HG03280 (cell line): ENCODE results near the gene RFX2.
"Not testable (repeated sequence)": the region's sequence is repeated elsewhere in the genome, so short reads cannot be mapped to it uniquely, and the experiment has no call there.

Experiments
- ATAC-seq: cut with Tn5 transposase; IDR thresholded peaks from one replicate; pipeline ENCODE4 v1.9.1; 2021; ENCODE audit warnings: mild to moderate bottlenecking, moderate library complexity; ENCODE audit not compliant: unreplicated experiment

The RFX2 gene

DNA sequence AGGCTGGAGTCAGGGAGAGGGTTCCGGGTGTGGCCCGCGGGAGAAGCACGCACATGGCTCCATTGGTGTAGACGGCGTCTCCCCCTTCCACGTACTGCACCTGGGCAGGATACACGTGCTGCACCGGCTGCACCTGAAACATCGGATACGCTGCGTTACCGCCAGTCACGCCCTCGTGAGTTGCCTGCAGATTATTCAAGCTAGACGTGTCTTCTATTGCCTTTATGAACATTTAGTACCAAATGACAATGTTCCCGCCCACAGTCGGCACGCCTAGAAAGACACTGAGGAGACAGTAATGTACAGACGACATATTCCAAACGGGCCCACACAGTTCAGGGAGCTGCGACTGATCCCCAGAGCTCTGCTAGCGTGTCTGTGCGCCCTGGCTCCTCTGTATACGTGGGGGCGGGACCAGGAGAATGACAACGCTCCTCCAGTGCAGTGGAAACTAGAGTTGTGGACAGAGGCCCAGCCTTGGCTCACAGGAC, 68.3 kb downstream of the RFX2 start:
- ATAC-seq = no peak

DNA sequence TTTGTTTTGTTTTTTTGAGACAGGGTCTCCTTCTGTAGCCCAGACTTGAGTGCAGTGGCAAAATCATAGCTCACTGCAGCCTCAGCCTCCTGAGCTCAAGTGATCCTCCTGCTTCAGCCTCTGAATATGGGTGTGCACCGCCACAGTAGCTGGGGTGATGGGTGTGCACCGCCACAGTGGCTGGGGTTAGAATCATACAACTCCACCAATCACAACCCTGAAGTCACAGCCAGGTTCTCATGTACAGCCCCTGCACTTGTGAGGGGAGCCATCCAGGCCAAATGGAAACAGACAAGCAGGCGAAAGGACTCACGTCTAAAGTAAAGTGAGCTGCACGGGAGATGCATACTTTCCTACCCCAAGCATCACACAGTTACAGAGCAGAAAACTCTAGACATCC, 69.2 kb downstream of the RFX2 start:
- ATAC-seq = no peak

DNA sequence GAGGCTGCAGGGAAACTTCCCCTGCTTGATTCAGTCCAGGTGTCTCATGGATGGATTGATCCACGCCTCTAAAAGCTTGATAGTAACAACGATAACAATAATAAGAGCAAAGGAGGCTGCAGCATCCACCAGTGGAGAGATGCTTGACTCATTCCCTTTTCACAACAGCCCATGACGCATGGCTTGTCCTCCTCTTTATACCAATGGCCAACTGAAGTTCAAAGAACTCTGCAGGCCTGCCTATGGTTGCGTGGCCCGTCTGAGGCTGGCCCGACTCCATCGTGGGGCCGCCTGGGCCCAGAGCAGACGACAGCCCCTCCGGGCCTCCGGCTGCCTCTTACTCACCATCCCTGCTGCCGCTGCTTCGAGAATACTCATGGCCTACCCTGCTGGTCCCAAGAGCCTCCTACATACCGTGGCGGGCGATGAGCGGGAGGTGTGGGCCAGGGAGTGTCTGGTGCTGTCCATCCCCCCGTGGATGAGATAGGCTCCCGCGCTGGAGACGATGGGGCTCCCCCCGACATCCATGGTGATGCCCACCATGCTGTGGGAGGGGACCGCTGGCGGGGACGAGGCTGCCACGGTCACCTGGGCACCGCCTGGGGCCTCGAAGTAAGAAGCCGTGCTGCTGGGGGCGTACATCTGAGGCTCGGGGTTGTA, 70.6 kb downstream of the RFX2 start:
- ATAC-seq = no peak

DNA sequence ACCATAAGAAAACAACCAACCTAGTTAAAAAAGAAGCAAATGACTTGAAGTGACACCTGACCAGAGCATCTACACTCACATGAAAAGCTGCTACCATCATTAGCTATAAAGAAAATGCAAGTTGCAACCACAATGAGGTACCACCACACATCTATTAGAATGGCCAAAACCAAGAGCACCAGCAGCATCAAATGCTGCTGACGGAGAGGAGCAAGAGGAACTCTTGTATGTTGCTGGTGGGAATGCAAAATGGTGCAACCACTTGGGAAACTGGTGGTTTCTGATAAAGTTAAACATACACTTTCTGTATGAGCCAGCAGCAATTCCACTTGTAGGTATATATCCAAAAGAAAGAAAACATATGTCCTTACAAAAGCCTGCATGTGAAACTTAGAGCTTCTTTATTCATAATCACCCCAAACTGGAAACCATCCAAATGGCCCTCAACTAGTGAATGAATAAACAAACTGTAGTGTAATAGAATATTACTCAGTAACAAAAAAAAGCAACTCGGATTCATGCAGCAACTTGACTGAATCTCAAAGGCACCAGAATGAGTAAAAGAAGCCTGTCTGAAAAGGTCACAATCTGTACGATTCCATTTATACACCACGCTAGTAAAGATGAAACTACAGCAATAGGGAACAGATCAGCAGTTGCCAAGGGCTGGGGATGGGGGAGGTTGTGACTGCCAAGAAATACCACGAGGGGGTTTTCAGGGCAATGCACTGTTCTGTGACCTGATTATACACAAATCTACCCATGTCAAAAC, 71.5 kb downstream of the RFX2 start:
- ATAC-seq = no peak

DNA sequence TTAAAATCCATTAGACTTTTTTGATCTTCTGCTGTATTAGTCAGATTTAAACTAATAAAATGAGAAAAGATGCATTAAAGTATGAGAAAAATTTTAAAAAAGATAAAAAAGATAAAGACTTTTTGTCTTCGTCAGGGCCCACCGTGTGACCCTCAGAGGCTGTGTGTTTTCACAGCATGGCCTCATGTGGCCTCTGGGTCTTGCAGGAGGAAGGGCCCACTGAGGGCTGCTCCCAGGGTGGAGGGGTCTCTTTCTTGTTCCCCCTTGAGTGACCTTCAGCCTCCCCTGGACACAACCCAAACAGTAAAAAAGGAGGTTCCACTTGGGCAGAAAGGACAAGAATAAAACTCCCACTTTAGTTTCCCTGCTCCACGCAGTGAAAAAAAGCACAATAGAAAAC, 75.3 kb downstream of the RFX2 start:
- ATAC-seq = no peak

DNA sequence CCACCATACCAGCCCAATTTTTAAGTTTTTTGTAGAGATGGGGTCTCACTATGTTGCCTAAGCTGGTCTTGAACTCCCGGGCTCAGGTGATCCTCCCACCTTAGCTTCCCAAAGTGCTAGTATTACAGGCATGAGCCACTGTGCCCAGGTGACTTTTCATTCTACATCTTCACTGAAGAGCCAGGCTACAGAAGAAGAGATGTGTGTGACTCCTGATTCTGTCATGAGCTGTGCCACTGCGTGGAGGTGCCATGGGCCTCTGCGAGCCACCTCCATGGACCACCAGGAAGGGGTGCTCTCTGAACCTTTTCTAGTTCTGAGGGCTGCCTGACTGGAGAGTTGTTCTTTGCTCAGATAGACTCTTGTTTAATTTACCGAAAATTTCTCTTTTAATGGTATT, 75.8 kb downstream of the RFX2 start:
- no peak for ATAC-seq

DNA sequence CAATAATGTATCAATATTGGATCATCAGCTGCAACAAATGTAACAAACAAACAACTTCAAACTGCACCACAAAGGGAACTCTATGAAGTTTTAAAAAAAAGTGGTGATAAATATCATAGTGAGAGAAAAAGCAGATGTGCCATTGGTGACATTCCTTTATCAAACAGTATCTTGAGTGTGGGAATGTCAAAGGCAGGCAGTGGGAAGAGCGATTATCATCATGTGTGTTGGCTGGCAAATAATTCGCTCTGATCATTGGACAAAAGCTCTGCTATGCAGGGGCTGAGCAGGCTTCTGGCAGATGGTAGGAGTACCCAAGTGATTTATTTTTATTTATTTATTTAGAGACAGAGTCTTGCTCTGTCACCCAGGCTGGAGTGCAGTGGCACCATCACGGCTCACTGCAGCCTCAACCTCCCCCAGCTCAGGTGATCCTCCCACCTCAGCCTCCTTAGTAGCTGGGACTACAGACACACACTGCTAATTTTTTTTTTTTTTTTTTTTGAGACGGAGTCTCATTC, 76.5 kb downstream of the RFX2 start:
- ATAC-seq = no peak

DNA sequence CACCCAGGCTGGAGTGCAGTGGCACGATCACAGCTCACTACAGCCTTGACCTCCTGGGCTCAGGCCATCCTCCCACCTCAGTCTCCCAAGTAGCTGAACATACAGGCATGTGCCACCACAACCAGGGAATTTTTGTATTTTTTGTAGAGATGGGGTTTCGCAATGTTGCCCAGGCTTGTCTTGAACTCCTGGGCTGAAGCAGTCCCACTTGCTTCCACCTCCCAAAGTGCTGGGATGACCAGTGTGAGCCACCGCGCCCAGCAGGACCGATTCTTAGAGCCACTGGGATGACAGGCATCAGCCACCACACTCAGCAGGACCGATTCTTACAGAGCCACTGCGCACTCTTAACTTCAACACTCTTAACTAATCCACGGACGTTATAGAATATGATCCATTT, 77.5 kb downstream of the RFX2 start:
- no peak for ATAC-seq

DNA sequence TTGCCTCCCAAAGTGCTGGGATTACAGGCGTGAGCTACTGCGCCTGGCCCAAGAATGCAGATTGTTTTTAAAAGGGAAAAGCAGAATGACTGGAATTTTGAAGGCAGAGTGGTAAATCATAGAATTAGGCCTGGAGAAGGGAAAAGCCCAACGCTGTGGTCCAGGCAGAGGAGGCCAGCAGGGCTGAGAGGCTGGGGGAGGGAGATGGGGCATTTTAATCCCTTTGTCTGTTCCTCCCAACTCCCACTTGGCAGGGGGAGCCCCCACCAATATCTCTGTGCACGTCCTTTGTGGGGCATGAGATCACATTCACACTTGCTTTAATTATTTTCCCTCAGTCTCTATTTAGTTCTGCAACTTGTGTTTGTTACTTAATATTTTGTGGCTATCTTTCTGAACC, 77.9 kb downstream of the RFX2 start:
- ATAC-seq = no peak

DNA sequence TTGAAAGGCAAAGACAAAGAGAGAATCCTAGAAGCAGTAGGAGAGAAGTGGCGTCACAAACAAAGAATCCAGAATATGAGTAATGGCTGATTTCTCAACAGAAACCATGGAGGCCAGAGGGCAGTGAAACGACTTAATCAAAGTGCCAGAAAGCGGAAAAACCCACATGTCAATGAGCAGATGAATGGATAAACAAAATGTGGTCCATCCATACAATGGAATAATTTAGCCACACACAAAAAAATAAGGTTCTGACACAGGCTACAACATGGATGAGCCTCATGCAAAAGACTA, 80.1 kb downstream of the RFX2 start:
- no peak for ATAC-seq

DNA sequence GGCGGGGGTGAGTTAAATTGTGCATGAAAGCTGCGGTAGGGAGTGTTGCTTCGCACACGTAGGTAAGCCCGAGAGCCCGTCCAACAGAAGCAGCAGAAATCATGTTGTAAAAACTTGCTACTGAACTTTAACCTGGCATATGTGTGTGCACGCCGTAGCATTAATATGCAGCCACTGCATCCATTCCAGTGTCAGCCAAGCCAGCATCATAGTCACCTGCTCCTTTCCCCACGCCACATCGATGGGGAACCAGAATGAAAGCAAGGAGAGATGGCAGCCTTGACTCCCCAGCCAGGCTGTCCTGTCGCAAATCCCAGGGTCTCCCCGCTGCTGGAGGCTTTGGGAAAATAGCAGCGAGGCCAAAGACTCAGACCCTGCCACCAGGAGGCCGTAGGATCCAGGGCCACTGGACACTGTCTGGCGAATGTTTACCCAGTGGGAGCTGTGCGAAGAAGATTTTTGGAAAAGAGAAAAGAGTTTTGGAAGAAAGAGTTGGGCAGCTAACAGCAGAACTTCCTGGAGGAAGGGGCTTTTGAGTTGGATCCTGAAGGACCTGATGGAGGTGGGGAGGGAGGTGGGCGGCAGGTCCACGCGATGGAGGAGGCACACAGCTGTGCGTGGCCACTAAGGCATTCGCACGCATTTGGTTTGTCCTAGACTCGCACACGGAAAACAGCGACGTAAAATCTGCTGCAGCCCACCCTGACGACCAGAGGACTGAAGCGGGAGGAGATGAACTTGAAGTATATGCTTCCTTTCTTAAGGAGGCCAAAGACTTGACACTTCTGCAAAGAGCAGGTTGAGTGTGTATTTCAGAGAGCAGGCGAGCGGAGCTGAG, 83.7 kb downstream of the RFX2 start:
- ATAC-seq = no peak

DNA sequence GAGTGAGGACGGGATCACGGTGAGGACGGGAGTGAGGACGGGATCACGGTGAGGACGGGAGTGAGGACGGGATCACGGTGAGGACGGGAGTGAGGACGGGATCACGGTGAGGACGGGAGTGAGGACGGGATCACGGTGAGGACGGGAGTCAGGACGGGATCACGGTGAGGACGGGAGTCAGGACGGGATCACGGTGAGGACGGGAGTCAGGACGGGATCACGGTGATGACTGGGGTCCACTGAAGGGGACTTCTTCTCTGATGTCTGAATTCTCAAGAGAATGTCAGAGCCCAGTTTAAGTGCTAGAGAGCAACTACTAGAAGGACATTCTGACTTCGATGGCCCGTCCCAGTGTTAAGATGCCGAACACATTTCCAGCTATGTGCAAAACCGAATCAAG, 85.5 kb downstream of the RFX2 start:
- not testable (repeated sequence) for ATAC-seq

DNA sequence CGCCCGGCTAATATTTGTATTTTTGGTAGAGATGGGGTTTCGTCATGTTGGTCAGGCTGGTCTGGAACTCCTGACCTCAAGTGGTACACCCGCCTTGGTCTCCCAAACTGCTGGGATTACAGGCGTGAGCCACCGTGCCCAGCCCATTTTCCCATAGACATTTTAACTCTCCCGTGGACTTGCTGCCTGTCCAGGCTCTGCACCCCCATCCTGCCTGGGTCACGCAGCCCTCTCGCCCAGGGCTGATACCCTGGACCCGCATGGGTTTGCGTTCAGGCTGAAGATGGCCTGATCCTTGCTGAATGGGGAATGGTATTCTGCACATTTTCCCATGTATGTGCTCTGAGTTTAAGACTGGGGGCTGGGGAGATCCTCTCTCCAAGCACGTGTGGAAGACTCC, 86.4 kb downstream of the RFX2 start:
- no peak for ATAC-seq

DNA sequence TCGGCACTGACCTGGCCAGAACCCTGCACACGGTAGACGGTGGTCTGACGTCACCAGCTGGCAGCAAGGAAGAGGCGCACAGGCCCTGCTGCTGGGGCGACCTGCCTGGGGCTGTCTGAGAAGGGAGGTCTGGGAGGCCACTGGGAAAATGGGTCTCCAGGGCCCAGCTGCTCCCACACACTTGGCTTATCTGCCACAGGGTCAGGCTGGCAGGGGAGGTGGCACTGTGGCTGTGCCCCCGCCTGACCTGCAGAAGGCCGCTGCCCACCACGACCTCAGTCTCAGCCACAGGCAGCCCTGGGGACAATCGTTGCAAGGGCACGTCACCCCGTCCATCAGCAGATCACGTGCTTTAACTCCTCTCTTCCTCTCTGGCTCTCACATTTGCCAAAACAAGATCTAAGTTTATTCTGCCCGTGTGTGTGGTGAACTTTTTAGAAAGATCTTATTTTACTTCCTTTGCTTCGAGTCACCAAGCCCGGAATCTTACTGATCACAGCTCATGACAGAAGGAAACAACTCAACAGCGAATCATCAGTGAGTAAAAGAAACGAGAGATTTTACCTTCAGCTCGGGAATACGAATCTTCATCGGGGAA, 87.1 kb downstream of the RFX2 start:
- no peak for ATAC-seq

DNA sequence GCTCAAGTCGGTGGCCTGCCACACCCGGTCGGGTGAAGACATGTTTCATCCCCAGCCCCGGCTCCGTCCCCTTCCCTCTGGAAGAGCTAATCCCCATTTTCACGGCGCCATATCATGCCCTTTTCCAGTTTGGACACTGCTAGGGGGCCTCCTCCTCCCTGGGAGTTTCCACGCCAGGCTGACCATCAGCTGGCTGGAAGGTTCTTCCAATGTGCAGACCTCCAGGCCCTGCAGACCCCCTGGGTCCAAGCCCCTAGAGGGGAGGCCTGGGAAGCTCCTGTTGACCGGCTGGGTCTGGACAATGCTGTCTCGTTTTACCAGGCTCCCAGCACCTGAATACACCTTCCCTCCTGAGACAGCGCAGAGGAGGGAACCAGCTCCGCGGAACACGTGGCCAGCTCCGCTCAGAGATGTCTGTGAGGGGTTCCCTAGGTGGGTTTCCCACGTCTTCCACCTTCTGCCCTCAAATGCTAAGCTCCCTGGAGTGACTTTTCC, 87.7 kb downstream of the RFX2 start:
- no peak for ATAC-seq

DNA sequence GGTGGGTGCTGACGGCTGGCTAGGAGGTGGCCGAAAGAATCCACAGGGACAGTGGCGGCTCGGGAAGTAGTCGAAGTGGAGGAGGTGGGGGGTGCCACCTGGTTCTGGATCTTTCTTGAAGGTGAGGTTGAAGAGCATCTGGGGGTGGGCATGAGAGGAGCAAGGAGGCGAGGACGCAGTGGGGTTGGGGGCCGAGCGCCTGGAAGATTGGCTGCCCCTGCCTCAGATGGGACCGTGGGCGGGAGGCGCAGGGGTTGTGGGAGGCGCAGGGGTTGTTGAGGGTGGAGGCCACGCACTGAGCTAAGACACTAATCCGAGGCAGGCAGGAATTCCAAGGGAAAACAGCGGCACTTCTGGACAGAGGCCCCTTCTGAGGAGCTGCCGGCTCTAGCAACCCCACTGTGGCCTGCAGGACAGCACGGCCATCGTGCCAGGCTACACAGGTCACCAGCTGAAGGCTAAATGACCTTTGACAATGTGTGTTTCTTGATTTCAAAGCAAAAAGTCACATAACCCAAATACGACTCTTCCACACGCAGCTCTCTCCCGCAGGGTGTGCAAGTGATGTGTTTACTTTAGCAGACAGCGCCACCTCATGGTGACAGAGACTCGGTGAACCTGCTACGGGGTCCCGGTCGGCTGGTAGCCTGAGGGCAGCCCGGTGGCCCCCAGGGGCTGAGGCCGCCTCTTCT, 88.3 kb downstream of the RFX2 start:
- ATAC-seq = no peak

DNA sequence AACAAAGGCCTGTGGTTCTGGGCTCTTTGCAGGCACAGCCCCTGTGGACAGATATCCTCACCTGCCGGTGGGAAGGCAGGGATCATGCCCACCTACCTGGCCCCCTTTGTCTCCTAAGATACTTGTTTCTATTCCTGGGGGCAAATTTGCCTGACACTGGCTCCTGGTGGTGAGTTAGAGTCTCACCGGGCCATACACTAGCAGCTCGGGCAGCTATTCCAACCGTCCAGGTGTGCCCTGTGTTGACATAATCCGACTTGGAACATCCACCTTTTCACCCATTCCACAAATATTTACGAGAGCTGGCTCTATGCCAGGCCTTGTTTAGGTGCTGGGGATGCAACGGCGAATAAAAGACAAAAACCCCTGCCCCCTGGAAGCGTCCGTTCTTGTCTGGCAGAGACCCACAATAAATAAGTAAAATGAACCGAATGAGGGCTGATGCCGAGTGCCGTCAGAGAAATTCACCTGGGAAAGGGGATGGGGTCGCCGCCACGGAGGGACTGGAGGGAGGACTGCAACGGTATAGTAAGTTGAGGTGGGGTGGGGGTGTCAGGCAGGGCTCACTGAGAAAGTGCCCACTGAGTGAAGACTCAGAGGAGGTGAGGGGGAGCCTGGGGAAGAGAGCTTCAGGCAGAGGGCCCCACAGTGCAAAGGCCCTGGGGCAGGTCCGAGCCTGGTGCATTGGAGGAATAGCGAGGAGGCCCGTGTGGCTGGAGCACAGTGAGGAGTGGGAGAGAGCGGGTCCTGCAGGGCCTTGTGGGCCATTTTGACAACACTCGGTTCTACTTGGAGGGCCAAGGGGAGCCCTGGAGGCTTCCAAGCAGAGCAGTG, 89.1 kb downstream of the RFX2 start:
- no peak for ATAC-seq

DNA sequence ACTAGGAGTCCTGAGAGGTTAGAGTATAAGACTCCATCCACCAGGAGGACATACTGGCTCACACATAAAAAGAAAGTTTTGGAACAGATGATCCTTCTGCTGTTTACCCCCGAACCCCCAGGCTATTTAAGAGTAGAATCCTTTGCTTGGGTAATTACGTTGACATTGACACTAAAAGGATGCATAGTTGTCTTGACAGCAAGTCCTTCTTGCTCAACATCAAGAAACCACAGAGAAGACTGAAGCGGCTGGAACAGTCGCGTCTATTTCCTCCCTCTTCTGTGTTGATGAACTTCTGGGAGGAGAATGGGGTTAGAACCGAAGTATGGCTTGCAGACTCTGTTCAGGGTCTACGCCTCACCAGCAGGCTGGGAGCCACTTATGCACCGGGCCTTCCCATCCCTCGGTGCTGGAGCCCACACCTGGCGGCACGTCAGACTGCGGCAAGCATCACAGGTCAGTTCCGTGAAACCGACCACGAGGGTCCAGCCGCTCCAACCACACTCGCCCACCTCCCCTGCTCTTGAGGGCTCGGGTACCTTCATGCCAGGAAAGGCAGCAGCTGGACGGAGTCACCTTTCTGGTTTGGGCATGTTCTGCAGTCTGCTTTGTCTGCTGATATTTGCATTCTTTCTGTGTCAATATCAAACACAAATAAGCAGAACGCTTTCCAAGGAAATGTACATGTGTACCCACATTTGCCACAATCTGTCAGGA, 90.0 kb downstream of the RFX2 start:
- ATAC-seq = no peak

DNA sequence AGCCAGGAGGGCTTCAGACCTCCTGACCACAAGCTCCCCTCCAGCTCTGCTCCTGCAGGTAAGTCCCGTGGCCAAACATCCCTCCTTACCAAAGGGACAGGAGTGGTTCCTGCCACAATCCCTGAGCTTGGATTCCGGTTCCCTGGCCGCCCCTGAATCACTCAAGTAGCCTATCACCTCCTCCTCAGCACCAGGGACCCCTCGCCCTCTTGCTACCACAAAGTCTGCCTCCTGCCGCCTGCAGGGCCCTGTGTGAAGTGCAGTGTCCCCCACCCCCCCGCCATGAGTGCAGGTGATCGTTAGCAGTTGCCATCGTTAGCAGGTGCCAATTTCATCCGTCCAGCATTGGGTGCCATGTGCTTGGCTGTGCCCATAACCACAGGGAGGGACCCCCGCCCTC, 91.5 kb downstream of the RFX2 start:
- no peak for ATAC-seq
